Neutrophil (primary cell): ENCODE measurements around the gene TSEN54.
"Not testable (repeated sequence)": the region's sequence is repeated elsewhere in the genome, so short reads cannot be mapped to it uniquely, and the experiment has no call there.

Experiments
- H3K27ac ChIP-seq: fragments of 200-600 bp; sonication (generic); 2 replicates; pipeline ENCODE4 v1.5.1; 2016; ENCODE audit warnings: mild to moderate bottlenecking, moderate library complexity
- H3K27me3 ChIP-seq: fragments of 200-600 bp; sonication (generic); 2 replicates; pipeline ENCODE4 v1.6.0; 2016; ENCODE audit warnings: mild to moderate bottlenecking
- H3K36me3 ChIP-seq: fragments of 200-600 bp; sonication (generic); 2 replicates; pipeline ENCODE4 v1.5.1; 2017
- H3K4me1 ChIP-seq, 2 experiments: fragments of 200-600 bp in 1 of 2; sonication (generic) in 1 of 2; 1 replicate in 1 of 2; 2 replicates in 1 of 2; pipeline versions ENCODE4 v1.5.1 to v1.6.1; 2013 to 2016; ENCODE audit warnings: low read depth in 1 of 2, low read length in 1 of 2, mild to moderate bottlenecking in 1 of 2, moderate library complexity in 1 of 2; ENCODE audit not compliant: control insufficient read depth in 1 of 2, insufficient read depth in 1 of 2
- H3K4me3 ChIP-seq, 2 experiments: fragments of 200-600 bp in 1 of 2; sonication (generic) in 1 of 2; 1 replicate in 1 of 2; 2 replicates in 1 of 2; pipeline ENCODE4 v1.5.1; 2013 to 2016; ENCODE audit warnings: low read depth in 1 of 2, low read length in 1 of 2, mild to moderate bottlenecking in 1 of 2, moderate library complexity in 1 of 2
- H3K9me3 ChIP-seq: fragments of 200-600 bp; sonication (generic); 2 replicates; pipeline ENCODE4 v1.5.1; 2016
- CTCF ChIP-seq: fragments of 200-600 bp; sonication (generic); IDR thresholded peaks from 2 replicates; pipeline ENCODE4 v1.5.1; 2016; ENCODE audit warnings: antibody characterized with exemption

The TSEN54 gene

GRCh38 chr17:75476752-75477489 lies 39.4 kb upstream of the TSEN54 start:
- TF ChIP-seq CTCF: no peak
- Histone ChIP-seq H3K9me3 (no peaks in the 10 kb centered on the region), H3K27ac (no peak overlapping the region), H3K4me3 (no peak overlapping the region), H3K27me3 (no peaks in the 10 kb centered on the region), H3K36me3 (peaks cover 44% of the 10 kb centered on the region), H3K4me1 (no peaks in the 10 kb centered on the region)

GRCh38 chr17:75477490-75477862 lies 38.9 kb upstream of the TSEN54 start:
- not testable (repeated sequence) for H3K4me1 ChIP-seq, H3K4me3 ChIP-seq, H3K27ac ChIP-seq, H3K27me3 ChIP-seq, H3K9me3 ChIP-seq
- peaks cover 39% of the 10 kb centered on the region for H3K36me3 ChIP-seq

- Histone ChIP-seq H3K4me1 (no peaks in the 10 kb centered on the region), H3K27ac (no peak overlapping the region), H3K4me3 (no peak overlapping the region), H3K9me3 (no peaks in the 10 kb centered on the region), H3K27me3 (no peaks in the 10 kb centered on the region), H3K36me3 (peaks cover 30% of the 10 kb centered on the region)
- TF ChIP-seq CTCF: no peak
Observed at GRCh38 chr17:75478508-75478907, 37.8 kb upstream of the TSEN54 start.

- Histone ChIP-seq H3K27me3 (no peaks in the 10 kb centered on the region), H3K4me3 (no peak overlapping the region), H3K27ac (no peak overlapping the region), H3K4me1 (no peaks in the 10 kb centered on the region), H3K9me3 (no peaks in the 10 kb centered on the region), H3K36me3 (peaks cover 22% of the 10 kb centered on the region)
- no peak for TF ChIP-seq CTCF
Observed at GRCh38 chr17:75480281-75480680, 36.0 kb upstream of the TSEN54 start.

- no peak for TF ChIP-seq CTCF
- no peaks in the 10 kb centered on the region for H3K27me3 ChIP-seq
- peaks cover 12% of the 10 kb centered on the region for H3K36me3 ChIP-seq
- H3K4me1 ChIP-seq: no peaks in the 10 kb centered on the region
- no peak overlapping the region for H3K27ac ChIP-seq
- no peaks in the 10 kb centered on the region for H3K9me3 ChIP-seq
- no peak overlapping the region for H3K4me3 ChIP-seq
Observed at GRCh38 chr17:75481194-75482068, 34.9 kb upstream of the TSEN54 start.
